ENCODE data around the gene ZMYND8.

DNA sequence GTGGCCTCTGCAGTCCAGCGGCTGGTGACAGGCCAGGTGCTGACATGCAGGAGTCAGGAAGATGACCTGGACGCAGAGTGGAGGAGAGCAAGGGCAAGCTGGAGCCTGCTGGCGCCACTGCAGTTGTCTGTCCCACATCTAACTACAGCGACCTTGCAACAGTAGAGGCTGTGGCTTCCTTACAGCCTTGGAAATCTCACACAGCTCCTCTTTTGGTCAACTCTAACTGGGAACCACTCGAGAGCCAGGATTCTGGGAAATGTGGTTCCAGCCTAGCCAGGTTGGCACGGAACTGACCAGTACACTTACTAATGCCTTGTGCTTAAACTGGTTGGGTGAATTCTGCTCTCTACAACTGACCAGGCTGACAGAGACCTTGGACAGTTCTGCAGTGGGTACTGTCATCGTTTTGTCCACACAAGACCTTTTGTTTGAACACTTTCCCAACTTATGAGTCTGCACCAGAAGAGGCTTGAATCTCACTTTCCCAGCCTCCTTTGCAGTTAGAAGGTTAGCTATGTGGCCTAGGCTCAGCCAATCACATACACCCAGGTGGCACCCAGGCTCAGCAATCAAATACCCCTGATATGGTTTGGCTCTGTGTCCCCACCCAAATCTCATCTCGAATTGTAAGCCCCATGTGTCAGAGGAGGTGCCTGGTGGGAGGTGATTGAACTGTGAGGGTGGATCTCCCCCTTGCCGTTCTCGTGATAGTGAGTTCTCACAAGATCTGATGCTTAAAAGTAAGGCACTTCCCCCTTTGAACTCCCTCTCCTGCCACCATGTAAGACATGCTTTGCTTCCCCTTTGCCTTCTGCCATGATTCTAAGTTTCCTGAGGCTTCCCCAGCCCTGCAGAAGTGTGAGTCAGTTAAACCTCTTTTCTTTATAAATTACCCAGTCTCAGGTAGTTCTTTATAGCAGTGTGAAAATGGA lies 153.5 kb downstream of the ZMYND8 start:
- no peak for TF ChIP-seq POLR2A (IDR thresholded peaks at IDR 0.05; ENCODE audit: borderline replicate concordance, extremely low read depth, insufficient read depth, insufficient read length)
- TF ChIP-seq, protein P1, sequence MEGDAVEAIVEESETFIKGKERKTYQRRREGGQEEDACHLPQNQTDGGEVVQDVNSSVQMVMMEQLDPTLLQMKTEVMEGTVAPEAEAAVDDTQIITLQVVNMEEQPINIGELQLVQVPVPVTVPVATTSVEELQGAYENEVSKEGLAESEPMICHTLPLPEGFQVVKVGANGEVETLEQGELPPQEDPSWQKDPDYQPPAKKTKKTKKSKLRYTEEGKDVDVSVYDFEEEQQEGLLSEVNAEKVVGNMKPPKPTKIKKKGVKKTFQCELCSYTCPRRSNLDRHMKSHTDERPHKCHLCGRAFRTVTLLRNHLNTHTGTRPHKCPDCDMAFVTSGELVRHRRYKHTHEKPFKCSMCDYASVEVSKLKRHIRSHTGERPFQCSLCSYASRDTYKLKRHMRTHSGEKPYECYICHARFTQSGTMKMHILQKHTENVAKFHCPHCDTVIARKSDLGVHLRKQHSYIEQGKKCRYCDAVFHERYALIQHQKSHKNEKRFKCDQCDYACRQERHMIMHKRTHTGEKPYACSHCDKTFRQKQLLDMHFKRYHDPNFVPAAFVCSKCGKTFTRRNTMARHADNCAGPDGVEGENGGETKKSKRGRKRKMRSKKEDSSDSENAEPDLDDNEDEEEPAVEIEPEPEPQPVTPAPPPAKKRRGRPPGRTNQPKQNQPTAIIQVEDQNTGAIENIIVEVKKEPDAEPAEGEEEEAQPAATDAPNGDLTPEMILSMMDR (IDR thresholded peaks at IDR 0.05 in 2 of 3, conservative IDR thresholded peaks at IDR 0.05 in 1 of 3; ENCODE audit: borderline replicate concordance in 1 of 3, insufficient read depth in 1 of 3, low read depth in 2 of 3, low read length in 2 of 3): no peak
- TF ChIP-seq FOSL1 (IDR thresholded peaks at IDR 0.05; ENCODE audit: low read depth): no peak
- no peak for TF ChIP-seq SIN3A (IDR thresholded peaks at IDR 0.05; ENCODE audit: low read depth)
- no peak for TF ChIP-seq POLR2AphosphoS5 (IDR thresholded peaks at IDR 0.05; ENCODE audit: low read depth, low read length)
- TF ChIP-seq EGR1 (IDR thresholded peaks at IDR 0.05; ENCODE audit: low read depth): no peak
- no peak for TF ChIP-seq EZH2 (IDR thresholded peaks at IDR 0.05)
- TF ChIP-seq, protein P2, sequence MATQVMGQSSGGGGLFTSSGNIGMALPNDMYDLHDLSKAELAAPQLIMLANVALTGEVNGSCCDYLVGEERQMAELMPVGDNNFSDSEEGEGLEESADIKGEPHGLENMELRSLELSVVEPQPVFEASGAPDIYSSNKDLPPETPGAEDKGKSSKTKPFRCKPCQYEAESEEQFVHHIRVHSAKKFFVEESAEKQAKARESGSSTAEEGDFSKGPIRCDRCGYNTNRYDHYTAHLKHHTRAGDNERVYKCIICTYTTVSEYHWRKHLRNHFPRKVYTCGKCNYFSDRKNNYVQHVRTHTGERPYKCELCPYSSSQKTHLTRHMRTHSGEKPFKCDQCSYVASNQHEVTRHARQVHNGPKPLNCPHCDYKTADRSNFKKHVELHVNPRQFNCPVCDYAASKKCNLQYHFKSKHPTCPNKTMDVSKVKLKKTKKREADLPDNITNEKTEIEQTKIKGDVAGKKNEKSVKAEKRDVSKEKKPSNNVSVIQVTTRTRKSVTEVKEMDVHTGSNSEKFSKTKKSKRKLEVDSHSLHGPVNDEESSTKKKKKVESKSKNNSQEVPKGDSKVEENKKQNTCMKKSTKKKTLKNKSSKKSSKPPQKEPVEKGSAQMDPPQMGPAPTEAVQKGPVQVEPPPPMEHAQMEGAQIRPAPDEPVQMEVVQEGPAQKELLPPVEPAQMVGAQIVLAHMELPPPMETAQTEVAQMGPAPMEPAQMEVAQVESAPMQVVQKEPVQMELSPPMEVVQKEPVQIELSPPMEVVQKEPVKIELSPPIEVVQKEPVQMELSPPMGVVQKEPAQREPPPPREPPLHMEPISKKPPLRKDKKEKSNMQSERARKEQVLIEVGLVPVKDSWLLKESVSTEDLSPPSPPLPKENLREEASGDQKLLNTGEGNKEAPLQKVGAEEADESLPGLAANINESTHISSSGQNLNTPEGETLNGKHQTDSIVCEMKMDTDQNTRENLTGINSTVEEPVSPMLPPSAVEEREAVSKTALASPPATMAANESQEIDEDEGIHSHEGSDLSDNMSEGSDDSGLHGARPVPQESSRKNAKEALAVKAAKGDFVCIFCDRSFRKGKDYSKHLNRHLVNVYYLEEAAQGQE (IDR thresholded peaks at IDR 0.05; ENCODE audit: low read depth): no peak
- TF ChIP-seq YY1 (IDR thresholded peaks at IDR 0.05; ENCODE audit: extremely low read depth, insufficient replicate concordance, low read depth, low read length): no peak

Data from HCT116 (cell line).